Neural progenitor cell (in vitro differentiated cells): ENCODE data around the gene RCOR1. TPM values are rescaled to one million over a fixed set of nuclear protein-coding genes. Genes with fewer than 3 reads are reported as not detected.

Experiments
- DNase-seq: peaks from one replicate; pipeline ENCODE4 v3.0.0-alpha.2; 2016; ENCODE audit warnings: low spot score
- H2AFZ ChIP-seq: fragments of 200-600 bp; sonication (generic); replicated peaks from 2 replicates; pipeline ENCODE4 v1.6.1; 2016; ENCODE audit warnings: antibody characterized with exemption
- H3F3A ChIP-seq: fragments of 200-600 bp; sonication (generic); 2 replicates; pipeline ENCODE4 v1.6.1; 2016; ENCODE audit warnings: antibody characterized with exemption, low read depth
- H3K27ac ChIP-seq: fragments of 200-600 bp; sonication (generic); 2 replicates; pipeline ENCODE4 v1.5.1; 2016; ENCODE audit warnings: mild to moderate bottlenecking
- H3K27me3 ChIP-seq: fragments of 200-600 bp; sonication (generic); 2 replicates; pipeline ENCODE4 v1.6.1; 2016; ENCODE audit warnings: mild to moderate bottlenecking, moderate library complexity
- H3K36me3 ChIP-seq: fragments of 200-600 bp; sonication (generic); 2 replicates; pipeline ENCODE4 v1.5.1; 2016
- H3K4me1 ChIP-seq: fragments of 200-600 bp; sonication (generic); 2 replicates; pipeline ENCODE4 v1.6.1; 2016; ENCODE audit warnings: mixed run types
- H3K4me2 ChIP-seq: fragments of 200-600 bp; sonication (generic); 2 replicates; pipeline ENCODE4 v1.6.1; 2016
- H3K4me3 ChIP-seq: fragments of 200-600 bp; sonication (generic); 2 replicates; pipeline ENCODE4 v1.5.1; 2016
- H3K79me2 ChIP-seq: fragments of 200-600 bp; sonication (generic); 2 replicates; pipeline ENCODE4 v1.6.1; 2016; ENCODE audit warnings: low read depth
- H3K9ac ChIP-seq: fragments of 200-600 bp; sonication (generic); 2 replicates; pipeline ENCODE4 v1.6.1; 2016
- H3K9me3 ChIP-seq: fragments of 200-600 bp; sonication (generic); 2 replicates; pipeline ENCODE4 v1.5.1; 2016; ENCODE audit warnings: low read depth
- H4K20me1 ChIP-seq: fragments of 200-600 bp; sonication (generic); 2 replicates; pipeline ENCODE4 v1.6.1; 2016; ENCODE audit warnings: low read depth
- H3K27ac Mint-ChIP-seq: 3 replicates; pipeline ENCODE4 v1.8.0; 2021; ENCODE audit warnings: mixed read lengths
- H3K27me3 Mint-ChIP-seq: 2 replicates; pipeline ENCODE4 v1.8.0; 2022; ENCODE audit warnings: low read depth, mild to moderate bottlenecking, inconsistent platforms, moderate library complexity, mixed read lengths; ENCODE audit not compliant: insufficient read depth
- H3K36me3 Mint-ChIP-seq: 3 replicates; pipeline ENCODE4 v1.8.0; 2021; ENCODE audit warnings: mixed read lengths
- H3K4me1 Mint-ChIP-seq: 3 replicates; pipeline ENCODE4 v1.8.0; 2021; ENCODE audit warnings: mixed read lengths
- H3K4me3 Mint-ChIP-seq: 3 replicates; pipeline ENCODE4 v1.8.0; 2021; ENCODE audit warnings: mild to moderate bottlenecking, moderate library complexity, mixed read lengths
- H3K9me3 Mint-ChIP-seq: 3 replicates; pipeline ENCODE4 v1.8.0; 2020; ENCODE audit warnings: mixed read lengths
- CTCF ChIP-seq: fragments of 200-600 bp; sonication (generic); IDR thresholded peaks from 2 replicates; pipeline ENCODE4 v1.5.1; 2017; ENCODE audit warnings: antibody characterized with exemption, mild to moderate bottlenecking
- EZH2 ChIP-seq: fragments of 200-600 bp; sonication (generic); IDR thresholded peaks from 2 replicates; pipeline ENCODE4 v1.6.1; 2017; ENCODE audit warnings: antibody characterized with exemption, mild to moderate bottlenecking, moderate library complexity
- EZH2phosphoT487 ChIP-seq: fragments of 200-600 bp; sonication (generic); IDR thresholded peaks from 2 replicates; pipeline ENCODE4 v1.6.1; 2017; ENCODE audit warnings: antibody characterized with exemption
- total RNA-seq: library from RNA; depleted of rRNA; stranded (reverse); fragments of >200 nt; gene quantifications from 2 replicates; pipeline ENCODE4 v1.2.3, GENCODE V29; 2015; ENCODE audit warnings: low replicate concordance

The RCOR1 gene
- total RNA-seq, 1 donor from 2014 or later, result 33.7 TPM

- TF ChIP-seq CTCF (no peak), EZH2 (no peak), EZH2phosphoT487 (no peak)
- H4K20me1 ChIP-seq, result no peaks in the 10 kb centered on the region
- no peaks in the 10 kb centered on the region for H3F3A ChIP-seq
- H2AFZ ChIP-seq, result no peak overlapping the region
- H3K4me1 ChIP-seq, result no peaks in the 10 kb centered on the region
- H3K27ac Mint-ChIP-seq, result no peak overlapping the region
- no peak for DNase-seq
- no peaks in the 10 kb centered on the region for H3K27me3 ChIP-seq
- peaks cover 7% of the 10 kb centered on the region for H3K27me3 Mint-ChIP-seq
- no peak overlapping the region for H3K4me3 Mint-ChIP-seq
- peaks cover 12% of the 10 kb centered on the region for H3K4me1 Mint-ChIP-seq
- H3K4me3 ChIP-seq, result no peak overlapping the region
- no peaks in the 10 kb centered on the region for H3K9me3 ChIP-seq
- peaks cover 7% of the 10 kb centered on the region for H3K9me3 Mint-ChIP-seq
- H3K9ac ChIP-seq, result no peak overlapping the region
- no peak overlapping the region for H3K4me2 ChIP-seq
- H3K27ac ChIP-seq, result no peak overlapping the region
- H3K36me3 ChIP-seq, result no peaks in the 10 kb centered on the region
- no peaks in the 10 kb centered on the region for H3K36me3 Mint-ChIP-seq
- H3K79me2 ChIP-seq, result no peaks in the 10 kb centered on the region
These were observed 27.0 kb upstream of the RCOR1 start for GRCh38 chr14:102565331-102565887.

- Mint-ChIP-seq H3K27me3 (peaks cover 7% of the 10 kb centered on the region), H3K36me3 (no peaks in the 10 kb centered on the region), H3K9me3 (peaks cover 7% of the 10 kb centered on the region), H3K4me1 (peaks cover 13% of the 10 kb centered on the region), H3K4me3 (no peak overlapping the region), H3K27ac (no peak overlapping the region)
- no peak overlapping the region for H3K27ac ChIP-seq
- H4K20me1 ChIP-seq, result no peaks in the 10 kb centered on the region
- no peaks in the 10 kb centered on the region for H3K9me3 ChIP-seq
- no peak overlapping the region for H3K9ac ChIP-seq
- DNase-seq, result no peak
- no peaks in the 10 kb centered on the region for H3K79me2 ChIP-seq
- TF ChIP-seq CTCF, result no peak
- no peak for TF ChIP-seq EZH2phosphoT487
- TF ChIP-seq EZH2, result no peak
- H3K27me3 ChIP-seq, result no peaks in the 10 kb centered on the region
- H3K36me3 ChIP-seq, result no peaks in the 10 kb centered on the region
- H3K4me2 ChIP-seq, result no peak overlapping the region
- H2AFZ ChIP-seq, result no peak overlapping the region
- H3K4me3 ChIP-seq, result no peak overlapping the region
- no peaks in the 10 kb centered on the region for H3F3A ChIP-seq
- no peaks in the 10 kb centered on the region for H3K4me1 ChIP-seq
These were observed 26.5 kb upstream of the RCOR1 start for GRCh38 chr14:102565959-102566358.

- H3K36me3 ChIP-seq, result no peaks in the 10 kb centered on the region
- H3K27me3 ChIP-seq, result no peaks in the 10 kb centered on the region
- peaks cover 13% of the 10 kb centered on the region for H3K4me1 Mint-ChIP-seq
- H3K9ac ChIP-seq, result no peak overlapping the region
- H3K36me3 Mint-ChIP-seq, result no peaks in the 10 kb centered on the region
- peaks cover 7% of the 10 kb centered on the region for H3K9me3 Mint-ChIP-seq
- no peaks in the 10 kb centered on the region for H3F3A ChIP-seq
- H3K27me3 Mint-ChIP-seq, result peaks cover 5% of the 10 kb centered on the region
- H3K27ac ChIP-seq, result no peak overlapping the region
- TF ChIP-seq CTCF (no peak), EZH2 (no peak), EZH2phosphoT487 (no peak)
- H3K79me2 ChIP-seq, result no peaks in the 10 kb centered on the region
- H3K27ac Mint-ChIP-seq, result no peak overlapping the region
- H3K4me3 ChIP-seq, result no peak overlapping the region
- H4K20me1 ChIP-seq, result no peaks in the 10 kb centered on the region
- no peak for DNase-seq
- peak overlapping the region; percentile 23 for H3K4me3 Mint-ChIP-seq
- peak overlapping the region; percentile 36 for H2AFZ ChIP-seq
- no peak overlapping the region for H3K4me2 ChIP-seq
- H3K9me3 ChIP-seq, result no peaks in the 10 kb centered on the region
- no peaks in the 10 kb centered on the region for H3K4me1 ChIP-seq
These were observed 24.3 kb upstream of the RCOR1 start for GRCh38 chr14:102568115-102568614.
